CD1c-positive myeloid dendritic cell (primary cell): ENCODE measurements around the gene BCAS4.

Source experiments
- DNase-seq: peaks from one replicate; pipeline ENCODE4 v3.0.0-alpha.2; 2016; ENCODE audit errors: extremely low spot score

Gene BCAS4

GRCh38 chr20:50821994-50822393, 27.1 kb downstream of the BCAS4 start:
- DNase-seq, result no peak

GRCh38 chr20:50823319-50823718, 28.5 kb downstream of the BCAS4 start:
- DNase-seq, result no peak

- no peak for DNase-seq
Measured at GRCh38 chr20:50824137-50824536, 29.3 kb downstream of the BCAS4 start.

GRCh38 chr20:50826121-50826520, 31.3 kb downstream of the BCAS4 start:
- no peak for DNase-seq

- no peak for DNase-seq
Measured at GRCh38 chr20:50828363-50829136, 33.7 kb downstream of the BCAS4 start.

- no peak for DNase-seq
Measured at GRCh38 chr20:50831622-50832021, 36.8 kb downstream of the BCAS4 start.

- no peak for DNase-seq
Measured at GRCh38 chr20:50834599-50835005, 39.7 kb downstream of the BCAS4 start.

GRCh38 chr20:50837532-50838321, 42.9 kb downstream of the BCAS4 start:
- no peak for DNase-seq

- DNase-seq, result no peak
Measured at GRCh38 chr20:50838322-50838625, 43.4 kb downstream of the BCAS4 start.

GRCh38 chr20:50838707-50839385, 44.0 kb downstream of the BCAS4 start:
- no peak for DNase-seq

GRCh38 chr20:50842821-50843220, 48.0 kb downstream of the BCAS4 start:
- no peak for DNase-seq

- DNase-seq, result no peak
Measured at GRCh38 chr20:50843331-50844276, 48.7 kb downstream of the BCAS4 start.

- DNase-seq, result no peak
Measured at GRCh38 chr20:50844430-50845100, 49.7 kb downstream of the BCAS4 start.

GRCh38 chr20:50845566-50846215, 50.8 kb downstream of the BCAS4 start:
- DNase-seq, result no peak

GRCh38 chr20:50848341-50848808, 53.5 kb downstream of the BCAS4 start:
- DNase-seq, result no peak

GRCh38 chr20:50848846-50849673, 54.2 kb downstream of the BCAS4 start:
- no peak for DNase-seq

GRCh38 chr20:50850721-50851286, 55.9 kb downstream of the BCAS4 start:
- DNase-seq, result no peak

GRCh38 chr20:50852085-50852484, 57.2 kb downstream of the BCAS4 start:
- no peak for DNase-seq
